GM12878 (cell line): ENCODE results near the gene B3GNT3. TPM values are rescaled to one million over a fixed set of nuclear protein-coding genes. Genes with fewer than 3 reads are reported as not detected.

Experiments used
- BCL11A ChIP-seq: IDR thresholded peaks from 2 replicates; pipeline ENCODE4 v1.6.1; 2011; ENCODE audit warnings: low read depth, low read length
- BRCA1 ChIP-seq: IDR thresholded peaks from 2 replicates; pipeline ENCODE4 v1.6.1; 2011; ENCODE audit warnings: low read depth, low read length, improper control_type of control experiment
- E4F1 ChIP-seq: fragments of 450-650 bp; IDR thresholded peaks from 2 replicates; pipeline ENCODE4 v1.6.1; 2018; ENCODE audit warnings: borderline replicate concordance, mild to moderate bottlenecking; ENCODE audit not compliant: partially characterized antibody
- EP300 ChIP-seq, 2 experiments: fragments of 150-350 bp in 1 of 2; IDR thresholded peaks; 2 replicates each; pipeline ENCODE4 v1.6.1; 2011 to 2012; ENCODE audit warnings: low read depth in 2 of 2, low read length in 2 of 2, borderline replicate concordance in 1 of 2, improper control_type of control experiment in 1 of 2, inconsistent platforms in 1 of 2; ENCODE audit not compliant: control insufficient read depth in 1 of 2
- JUNB ChIP-seq: IDR thresholded peaks from 2 replicates; pipeline ENCODE4 v1.6.1; 2016; ENCODE audit warnings: antibody characterized with exemption, mild to moderate bottlenecking
- NFIC ChIP-seq: IDR thresholded peaks from 2 replicates; pipeline ENCODE4 v1.6.1; 2012; ENCODE audit warnings: low read depth, mild to moderate bottlenecking, inconsistent platforms, low read length, moderate library complexity
- NFYB ChIP-seq: IDR thresholded peaks from 2 replicates; pipeline ENCODE4 v1.6.1; 2011; ENCODE audit warnings: low read depth, mild to moderate bottlenecking, low read length, improper control_type of control experiment, moderate library complexity; ENCODE audit not compliant: insufficient read depth
- NR2C2 ChIP-seq: IDR thresholded peaks from 2 replicates; pipeline ENCODE4 v1.6.1; 2011; ENCODE audit warnings: borderline replicate concordance, low read depth; ENCODE audit not compliant: control insufficient read depth, insufficient read length
- POLR2AphosphoS2 ChIP-seq: IDR thresholded peaks from 2 replicates; pipeline ENCODE4 v1.6.1; 2011; ENCODE audit warnings: low read depth, mild to moderate bottlenecking, low read length, improper control_type of control experiment, moderate library complexity
- RBBP5 ChIP-seq: fragments of 200-600 bp; sonication (generic); conservative IDR thresholded peaks from 2 replicates; pipeline ENCODE4 v1.6.1; 2016
- RELA ChIP-seq: fragments of 450-650 bp; IDR thresholded peaks from 2 replicates; pipeline ENCODE4 v1.8.0; 2014; ENCODE audit warnings: borderline replicate concordance; ENCODE audit not compliant: partially characterized antibody
- SMAD5 ChIP-seq: IDR thresholded peaks from 2 replicates; pipeline ENCODE4 v1.6.1; 2016; ENCODE audit warnings: antibody characterized with exemption, low read depth
- SRF ChIP-seq, 2 experiments: IDR thresholded peaks; 2 replicates each; pipeline ENCODE4 v1.6.1; 2011; ENCODE audit warnings: low read depth in 2 of 2, low read length in 2 of 2, mild to moderate bottlenecking in 1 of 2, moderate library complexity in 1 of 2
- USF1 ChIP-seq: IDR thresholded peaks from 2 replicates; pipeline ENCODE4 v1.6.1; 2011; ENCODE audit warnings: borderline replicate concordance, low read depth, mild to moderate bottlenecking, moderate library complexity, mixed read lengths, low read length; ENCODE audit not compliant: insufficient read depth; ENCODE audit errors: extremely low read length
- ZNF217 ChIP-seq: fragments of 450-650 bp; IDR thresholded peaks from 2 replicates; pipeline ENCODE4 v1.6.1; 2017; ENCODE audit warnings: antibody characterized with exemption, mild to moderate bottlenecking
- ZNF592 ChIP-seq: fragments of 450-650 bp; IDR thresholded peaks from 2 replicates; pipeline ENCODE4 v1.6.1; 2017; ENCODE audit warnings: mild to moderate bottlenecking, moderate library complexity
- ZSCAN29 ChIP-seq: fragments of 450-650 bp; IDR thresholded peaks from 2 replicates; pipeline ENCODE4 v1.6.1; 2017; ENCODE audit warnings: mild to moderate bottlenecking, moderate library complexity
- polyA plus RNA-seq, 11 experiments: library from polyadenylated mRNA; depleted of rRNA in 4 of 11; unstranded in 6 of 11; stranded (reverse) in 5 of 11; fragments of >200 nt; fragmentation: Nextera tagmentation in 4 of 11; fragmentation: Illumina TruSeq in 1 of 11; extraction: Ambion mirVana in 4 of 11; extraction: Trizol in 1 of 11; gene quantifications; 1 replicate in 1 of 11; 2 replicates in 10 of 11; pipeline versions ENCODE4 v1.2.1 to v1.2.3, GENCODE V29; 2011 to 2016; ENCODE audit warnings: inconsistent platforms in 2 of 11, missing spikeins in 2 of 11, low read depth in 1 of 11
- total RNA-seq, 4 experiments: library from RNA; depleted of rRNA in 3 of 4; stranded (reverse); fragments of >200 nt in 3 of 4; fragmentation: Illumina TruSeq in 1 of 4; extraction: Trizol in 1 of 4; gene quantifications; 2 replicates each; pipeline versions ENCODE4 v1.2.1 to v1.2.3, GENCODE V29; 2013 to 2021
- TF ChIP-seq, protein P1 (sequence below): fragments of 450-650 bp; IDR thresholded peaks from 2 replicates; pipeline ENCODE4 v1.6.1; 2017; ENCODE audit warnings: antibody characterized with exemption, mild to moderate bottlenecking, moderate library complexity

The B3GNT3 gene
- total and polyA plus RNA-seq, 10 of the 15 experiments (the other 5 are each of a cell fraction or from before 2014, with no cell fraction given): not detected

DNA sequence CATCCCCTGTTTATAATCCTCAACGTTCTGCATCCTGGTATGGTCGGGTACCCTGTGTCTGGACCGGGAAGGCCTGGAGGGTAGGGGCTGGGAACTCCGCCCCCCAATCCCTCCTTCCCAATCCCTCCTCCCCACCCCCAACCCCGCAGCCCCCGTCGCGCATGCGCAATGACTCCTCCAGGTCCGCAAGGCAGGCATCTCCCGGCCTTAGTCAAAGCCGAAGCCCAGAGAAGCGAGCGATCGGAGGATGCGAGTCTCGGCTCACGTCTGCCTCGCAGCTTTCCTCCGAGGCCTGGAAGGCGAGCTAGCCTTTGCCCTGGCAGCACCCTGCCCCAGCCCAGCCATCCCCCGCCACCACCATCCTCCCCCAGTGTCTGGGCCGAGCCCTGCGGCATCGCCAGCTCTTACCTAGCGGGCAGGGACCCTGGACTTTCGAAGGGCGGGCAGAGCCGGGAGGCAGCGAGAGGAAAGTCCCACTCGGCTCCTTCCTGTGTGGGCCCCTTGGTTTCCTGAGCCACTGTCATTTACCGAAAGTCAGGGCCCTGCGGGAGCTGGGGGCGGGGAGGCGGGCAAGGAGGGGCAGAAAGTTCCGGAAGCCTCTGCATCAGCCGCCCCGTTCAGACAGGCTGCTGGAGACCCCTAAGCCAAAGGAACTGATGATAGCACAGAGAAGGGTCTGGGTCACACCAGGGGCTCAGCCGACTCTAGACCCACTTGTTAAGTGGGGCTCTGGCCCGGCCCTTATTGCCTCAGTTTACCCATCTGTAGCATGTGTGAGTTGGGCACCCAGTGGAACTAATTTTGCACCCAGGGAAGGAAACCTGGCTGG is 52.8 kb downstream of the B3GNT3 start, which contains the start of gene JAK3 (continued):
- TF ChIP-seq, protein P1, sequence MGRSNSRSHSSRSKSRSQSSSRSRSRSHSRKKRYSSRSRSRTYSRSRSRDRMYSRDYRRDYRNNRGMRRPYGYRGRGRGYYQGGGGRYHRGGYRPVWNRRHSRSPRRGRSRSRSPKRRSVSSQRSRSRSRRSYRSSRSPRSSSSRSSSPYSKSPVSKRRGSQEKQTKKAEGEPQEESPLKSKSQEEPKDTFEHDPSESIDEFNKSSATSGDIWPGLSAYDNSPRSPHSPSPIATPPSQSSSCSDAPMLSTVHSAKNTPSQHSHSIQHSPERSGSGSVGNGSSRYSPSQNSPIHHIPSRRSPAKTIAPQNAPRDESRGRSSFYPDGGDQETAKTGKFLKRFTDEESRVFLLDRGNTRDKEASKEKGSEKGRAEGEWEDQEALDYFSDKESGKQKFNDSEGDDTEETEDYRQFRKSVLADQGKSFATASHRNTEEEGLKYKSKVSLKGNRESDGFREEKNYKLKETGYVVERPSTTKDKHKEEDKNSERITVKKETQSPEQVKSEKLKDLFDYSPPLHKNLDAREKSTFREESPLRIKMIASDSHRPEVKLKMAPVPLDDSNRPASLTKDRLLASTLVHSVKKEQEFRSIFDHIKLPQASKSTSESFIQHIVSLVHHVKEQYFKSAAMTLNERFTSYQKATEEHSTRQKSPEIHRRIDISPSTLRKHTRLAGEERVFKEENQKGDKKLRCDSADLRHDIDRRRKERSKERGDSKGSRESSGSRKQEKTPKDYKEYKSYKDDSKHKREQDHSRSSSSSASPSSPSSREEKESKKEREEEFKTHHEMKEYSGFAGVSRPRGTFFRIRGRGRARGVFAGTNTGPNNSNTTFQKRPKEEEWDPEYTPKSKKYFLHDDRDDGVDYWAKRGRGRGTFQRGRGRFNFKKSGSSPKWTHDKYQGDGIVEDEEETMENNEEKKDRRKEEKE: no peak
- 0 out of 2 replicates have a peak, but pooled peaks have one; percentile 52 for TF ChIP-seq ZNF592
- no peak for TF ChIP-seq ZSCAN29
- TF ChIP-seq RBBP5: no peak
- TF ChIP-seq RELA: peak; percentile 83
- TF ChIP-seq SRF (IDR thresholded peaks at IDR 0.05; ENCODE audit: low read depth in 2 of 2, low read length in 2 of 2): 0 out of 4 replicates have a peak, but pooled peaks of 1 of the 2 experiments have one; percentile 22
- TF ChIP-seq NR2C2: no peak
- peak; percentile 14 to 77; a peak in 2 of 4 replicates for TF ChIP-seq EP300 (IDR thresholded peaks at IDR 0.05; ENCODE audit: borderline replicate concordance in 1 of 2, control insufficient read depth in 1 of 2, low read depth in 2 of 2, low read length in 2 of 2)
- no peak for TF ChIP-seq E4F1
- TF ChIP-seq SMAD5: peak; percentile 41; the same call in 1 of the 2 replicates
- TF ChIP-seq JUNB: no peak
- TF ChIP-seq USF1: no peak
- TF ChIP-seq NFYB: no peak
- TF ChIP-seq POLR2AphosphoS2: 0 out of 2 replicates have a peak, but pooled peaks have one; percentile 26
- peak; percentile 27; the same call in 1 of the 2 replicates for TF ChIP-seq BCL11A
- TF ChIP-seq ZNF217: peak; percentile 89
- TF ChIP-seq BRCA1: no peak
- TF ChIP-seq NFIC: no peak
